HG03045 (cell line): ENCODE data around the gene PLXNA3.
"Not testable (repeated sequence)": the region's sequence is repeated elsewhere in the genome, so short reads cannot be mapped to it uniquely, and the experiment has no call there.

ENCODE experiments used
- ATAC-seq: cut with Tn5 transposase; IDR thresholded peaks from one replicate; pipeline ENCODE4 v1.9.1; 2021; ENCODE audit warnings: mild to moderate bottlenecking, moderate library complexity; ENCODE audit not compliant: unreplicated experiment

PLXNA3 gene

DNA sequence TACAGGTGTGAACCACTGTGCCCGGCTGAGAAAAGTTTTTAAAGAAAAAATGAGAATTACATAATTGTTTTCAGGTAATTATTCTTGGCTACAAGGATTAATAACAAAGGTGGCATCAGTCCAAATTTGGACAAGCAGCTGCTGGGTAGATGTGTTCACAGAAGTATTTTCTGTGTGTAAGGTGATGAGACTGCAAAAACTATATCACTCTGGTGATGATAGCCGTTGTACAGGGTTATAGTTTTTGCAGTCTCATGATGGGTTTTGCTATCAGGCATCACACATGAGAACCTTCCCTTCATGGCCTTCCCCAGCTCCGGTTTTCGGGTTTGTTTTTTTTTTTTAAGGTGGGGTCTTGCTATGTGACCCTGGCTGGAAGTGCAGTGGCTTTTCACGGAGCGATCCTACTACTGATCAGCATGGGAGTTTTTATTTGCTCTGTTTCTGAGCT lies 37.4 kb downstream of the PLXNA3 start:
- no peak for ATAC-seq

DNA sequence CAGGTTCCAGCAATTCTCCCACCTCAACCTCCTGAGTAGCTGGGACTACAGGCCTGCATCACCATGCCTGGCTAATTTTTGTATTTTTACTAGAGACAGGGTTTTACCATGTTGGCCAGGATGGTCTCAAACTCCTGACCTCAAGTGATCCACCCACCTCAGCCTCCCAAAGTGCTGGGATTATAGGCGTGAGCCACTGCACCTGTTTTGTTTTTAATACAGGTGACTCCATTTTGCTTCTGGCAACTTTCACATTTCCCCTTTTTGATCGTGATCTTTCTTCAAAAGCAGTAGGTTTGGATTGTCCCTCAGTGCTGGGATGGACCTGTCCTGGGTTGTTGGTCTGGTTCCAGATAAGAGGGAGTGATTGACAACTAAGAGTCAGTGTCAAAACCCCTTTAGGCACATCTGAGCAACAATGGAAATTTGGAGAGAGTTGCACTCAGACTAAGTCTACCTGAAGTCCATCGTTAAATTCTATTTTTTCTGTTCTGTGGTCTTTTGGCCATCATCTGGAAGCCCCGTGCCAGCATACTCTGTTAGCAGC lies 38.6 kb downstream of the PLXNA3 start:
- not testable (repeated sequence) for ATAC-seq

DNA sequence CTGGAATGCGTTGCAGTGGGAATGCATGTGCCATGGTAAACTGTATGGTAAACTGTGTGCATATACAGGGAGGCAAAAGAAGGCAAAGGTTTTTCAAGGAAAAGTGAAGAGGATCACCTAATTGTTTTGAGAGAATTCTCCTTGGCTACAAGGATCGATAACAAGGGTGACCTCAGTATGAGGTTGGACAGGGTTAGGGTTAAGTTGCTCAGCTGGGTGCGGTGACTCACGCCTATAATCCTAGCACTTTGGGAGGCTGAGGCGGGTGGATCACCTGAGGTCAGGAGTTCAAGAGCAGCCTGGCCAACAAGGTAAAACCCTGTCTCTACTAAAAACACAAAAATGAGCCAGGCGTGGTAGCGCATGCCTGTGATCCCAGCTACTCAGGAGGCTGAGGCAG lies 43.3 kb downstream of the PLXNA3 start:
- ATAC-seq, result not testable (repeated sequence)

- no peak for ATAC-seq
Measured at GRCh38 chrX:154502098-154502497, 44.0 kb downstream of the PLXNA3 start.

DNA sequence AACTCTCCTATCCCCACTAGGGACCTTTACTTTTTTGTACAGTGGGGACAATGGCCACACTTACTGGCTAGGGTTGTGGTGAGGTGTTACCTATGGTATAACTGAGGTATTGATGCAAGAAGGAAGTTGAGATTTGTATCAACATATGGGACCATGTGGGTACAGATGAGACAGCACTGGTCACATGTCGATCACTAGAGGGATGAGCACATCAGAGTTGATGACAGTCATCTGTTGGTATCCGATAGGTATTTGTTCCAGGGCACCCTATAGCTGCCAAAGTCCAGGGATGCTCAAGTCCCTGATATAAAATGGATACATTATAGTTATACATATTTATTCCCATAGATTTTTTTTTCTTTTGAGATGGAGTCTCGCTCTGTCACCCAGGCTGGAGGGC lies 44.9 kb downstream of the PLXNA3 start:
- ATAC-seq, result no peak

GRCh38 chrX:154505734-154506133 lies 47.7 kb downstream of the PLXNA3 start:
- no peak for ATAC-seq

DNA sequence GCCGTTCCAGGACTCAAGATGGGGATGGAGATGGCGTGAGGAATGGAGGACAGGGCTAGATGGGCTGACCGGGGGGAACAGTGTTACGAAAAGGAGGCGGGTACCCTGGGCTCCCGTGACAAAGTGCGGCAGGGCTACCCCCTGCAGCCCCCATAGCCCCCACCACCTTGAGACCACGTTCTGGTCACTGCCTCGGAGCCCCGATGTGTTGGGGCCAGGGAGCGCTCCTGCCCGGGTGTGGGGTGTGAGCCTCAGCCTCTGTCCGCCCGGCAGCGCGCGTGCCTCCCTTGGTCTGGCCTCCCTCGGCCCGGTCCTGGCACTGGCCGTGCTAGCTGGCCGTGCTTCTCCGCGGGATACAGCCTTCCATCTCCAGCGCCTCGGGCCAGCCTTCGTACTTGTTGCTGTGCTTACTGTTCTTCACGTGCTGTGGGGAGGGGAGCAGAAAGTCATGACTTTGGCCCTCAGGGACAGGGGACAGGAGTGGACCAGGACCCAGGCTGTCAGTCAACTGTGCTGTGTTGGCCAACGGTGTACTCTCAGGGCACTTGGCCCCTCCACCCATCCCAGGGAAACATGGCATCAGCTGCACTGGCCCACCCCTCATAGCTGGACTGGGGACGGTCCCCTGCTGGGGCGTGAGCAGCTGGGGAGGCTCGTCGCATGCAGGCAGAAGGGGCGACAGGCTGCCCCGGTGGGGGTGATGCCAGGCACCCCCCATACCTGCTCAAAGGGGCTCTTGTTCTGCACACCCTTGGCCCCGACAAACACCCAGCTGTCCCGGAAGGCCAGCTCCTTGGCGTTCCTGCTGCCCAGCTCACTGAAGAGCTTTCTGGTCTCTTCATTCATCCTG lies 48.6 kb downstream of the PLXNA3 start:
- ATAC-seq, result no peak

DNA sequence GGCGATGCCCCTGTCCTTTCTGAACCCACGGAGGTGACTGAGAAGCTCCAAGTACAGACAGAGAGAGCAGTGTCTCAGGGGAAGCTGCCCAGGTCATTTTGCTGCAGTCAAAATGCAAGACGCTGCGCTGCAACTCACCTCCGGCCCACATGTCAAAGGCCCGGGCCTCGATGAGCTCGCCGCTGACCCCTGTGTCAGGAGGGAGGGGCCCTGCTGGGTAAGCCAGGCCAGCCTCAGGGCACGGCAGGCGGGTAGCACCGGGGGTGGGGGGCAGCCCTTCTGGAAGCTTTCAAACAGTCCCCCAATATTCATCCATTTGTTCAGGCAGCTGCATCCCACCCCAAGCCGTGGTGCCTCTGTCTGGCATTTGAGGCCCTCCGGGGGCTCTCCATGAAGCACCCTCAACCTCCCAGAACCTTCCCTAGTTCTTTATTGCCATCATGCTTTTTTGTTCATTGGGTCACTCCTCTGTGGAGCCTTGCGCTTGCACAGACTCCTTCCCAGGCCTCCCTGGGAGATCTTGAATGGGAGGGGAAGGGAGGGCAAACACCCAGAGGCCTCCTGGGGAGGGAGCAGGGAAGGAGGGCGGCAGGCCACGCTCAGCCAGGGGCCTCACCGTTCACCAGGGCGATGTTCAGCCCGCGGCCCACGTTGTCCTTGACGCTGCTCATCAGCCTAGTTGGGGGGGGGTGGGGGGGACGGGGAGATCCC lies 49.7 kb downstream of the PLXNA3 start:
- no peak for ATAC-seq

- ATAC-seq, result no peak
Measured at GRCh38 chrX:154508384-154508745, 50.3 kb downstream of the PLXNA3 start.

DNA sequence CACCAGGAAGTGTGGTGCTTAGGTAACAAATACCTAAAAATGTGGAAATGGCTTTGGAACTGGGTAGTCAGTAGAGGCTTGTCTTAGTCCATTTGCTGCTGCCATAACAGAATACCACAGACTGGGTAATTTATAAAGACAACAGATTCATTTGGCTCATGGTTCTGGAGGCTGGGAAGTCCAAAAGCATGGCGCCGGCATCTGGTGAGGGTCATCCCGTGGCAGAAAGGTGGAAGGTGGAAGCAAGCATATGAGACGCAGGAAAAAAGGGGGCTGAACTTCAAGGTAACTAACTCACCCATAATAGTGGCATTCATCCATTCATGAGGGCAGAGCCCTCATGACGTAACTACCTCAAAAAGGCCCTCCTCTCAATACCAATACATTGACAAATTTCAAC lies 51.4 kb downstream of the PLXNA3 start:
- no peak for ATAC-seq

- ATAC-seq, result no peak
Measured at GRCh38 chrX:154511761-154512160, 53.7 kb downstream of the PLXNA3 start.

- ATAC-seq, result no peak
Measured at GRCh38 chrX:154512879-154513553, 54.9 kb downstream of the PLXNA3 start.

DNA sequence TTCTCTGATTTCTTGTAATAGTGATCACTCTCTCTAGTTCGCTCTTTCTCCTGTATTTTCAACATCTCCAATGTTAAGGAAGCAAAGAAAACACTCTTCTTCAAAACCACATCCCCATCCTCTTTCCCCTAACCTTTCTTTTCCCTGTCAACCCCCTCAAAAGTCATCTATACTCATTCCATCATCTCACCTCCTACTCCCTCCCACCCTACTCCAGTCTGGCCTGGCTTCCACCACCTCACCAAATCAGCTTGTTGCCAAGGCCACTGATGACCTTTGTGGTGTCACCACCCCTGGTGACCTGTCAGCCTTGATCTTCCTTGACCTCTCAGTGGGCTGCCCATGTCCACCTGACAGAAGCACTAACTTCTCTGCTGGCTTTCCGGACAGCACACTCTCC lies 55.6 kb downstream of the PLXNA3 start:
- no peak for ATAC-seq

DNA sequence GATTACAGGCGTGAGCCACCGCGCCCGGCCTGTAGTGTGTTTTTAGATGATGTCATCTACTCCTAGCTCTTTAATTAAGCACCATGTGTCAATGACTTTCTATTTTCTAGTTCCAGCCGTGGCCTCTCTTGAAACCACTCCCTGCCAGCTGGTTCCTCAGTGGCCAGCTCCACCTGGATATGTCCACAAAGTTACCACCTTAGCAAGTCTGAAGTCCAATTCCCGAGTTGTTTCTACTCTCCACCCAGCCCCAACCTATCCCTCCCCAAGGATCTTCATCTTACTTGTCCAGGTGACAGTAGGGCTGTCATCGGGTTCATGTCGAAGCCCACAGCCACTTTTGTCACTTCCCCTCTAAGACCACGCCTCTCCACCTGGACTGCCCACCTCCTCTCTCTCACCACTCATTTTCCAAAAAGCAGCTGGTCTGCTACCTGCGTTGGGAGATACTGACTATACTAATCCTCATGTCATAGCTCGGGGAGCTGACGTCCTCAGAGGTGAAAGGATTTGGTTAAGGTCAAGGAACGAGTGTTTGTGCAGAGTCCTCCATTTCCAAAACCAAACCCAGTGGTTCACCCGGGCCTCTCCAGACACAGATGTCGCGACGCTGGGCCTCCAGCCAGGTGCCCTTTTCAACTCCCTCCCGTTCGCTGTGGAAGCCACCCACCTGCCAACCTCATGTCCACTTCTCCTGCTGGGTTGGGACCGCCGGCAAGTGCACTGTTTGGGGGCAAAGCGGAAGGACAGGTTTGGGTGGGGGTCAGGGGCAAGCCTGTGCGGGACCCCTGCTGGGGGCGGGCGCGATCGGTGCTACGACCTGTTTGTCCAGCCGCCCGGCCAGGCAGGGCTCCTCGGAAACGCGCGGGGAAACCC lies 57.2 kb downstream of the PLXNA3 start:
- no peak for ATAC-seq

GRCh38 chrX:154515966-154516655 lies 58.0 kb downstream of the PLXNA3 start, which contains the start of gene FAM3A:
TSS of gene FAM3A (minus strand) at chrX:154516232. CDS start at chrX:154515772, 460 bp downstream.
- ATAC-seq, result peak; percentile 90

DNA sequence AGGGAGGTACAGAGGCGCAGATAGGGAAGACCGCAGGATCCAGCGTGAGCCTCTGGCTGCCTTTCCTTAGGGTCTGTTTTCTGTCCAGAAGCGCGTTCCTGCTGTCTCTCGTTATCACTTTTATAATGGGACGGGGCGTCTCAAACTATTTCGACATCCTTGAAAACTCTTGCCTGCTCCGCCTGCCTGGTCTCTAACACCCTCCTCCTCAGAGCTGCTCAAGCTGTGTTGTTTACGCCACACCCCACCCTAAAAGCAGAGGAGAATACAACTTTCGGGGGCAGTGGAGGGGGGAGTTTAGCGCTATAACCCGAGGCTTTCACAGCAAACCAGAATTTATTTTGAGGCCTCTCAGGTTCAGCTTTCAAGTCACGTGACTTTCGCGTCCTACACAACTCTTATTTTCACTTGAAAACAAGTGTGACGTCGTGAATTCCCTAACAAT lies 58.6 kb downstream of the PLXNA3 start:
- ATAC-seq, result no peak

GRCh38 chrX:154517101-154517781 lies 59.2 kb downstream of the PLXNA3 start:
- ATAC-seq, result no peak

DNA sequence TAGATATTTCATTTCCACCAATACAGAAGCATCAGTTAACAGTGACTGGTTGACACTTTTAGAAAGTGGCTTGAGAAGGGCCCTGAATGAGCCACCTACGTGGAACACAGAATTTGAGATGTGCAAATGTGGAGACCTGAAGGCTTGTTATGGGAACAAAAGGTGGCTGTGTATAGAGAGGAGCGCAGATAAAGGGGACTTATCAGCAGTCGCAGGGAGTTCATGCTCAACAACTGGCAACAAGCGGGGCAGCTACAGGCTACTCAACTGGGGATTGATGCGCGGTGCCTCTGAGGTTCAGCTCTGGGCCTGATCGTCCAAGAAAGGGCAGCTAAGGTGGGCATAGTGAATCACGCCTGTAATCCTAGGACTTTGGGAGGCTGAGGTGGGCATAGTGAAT lies 61.3 kb downstream of the PLXNA3 start:
- ATAC-seq, result no peak
